ENCODE results near the gene FILIP1L.

FILIP1L gene

DNA sequence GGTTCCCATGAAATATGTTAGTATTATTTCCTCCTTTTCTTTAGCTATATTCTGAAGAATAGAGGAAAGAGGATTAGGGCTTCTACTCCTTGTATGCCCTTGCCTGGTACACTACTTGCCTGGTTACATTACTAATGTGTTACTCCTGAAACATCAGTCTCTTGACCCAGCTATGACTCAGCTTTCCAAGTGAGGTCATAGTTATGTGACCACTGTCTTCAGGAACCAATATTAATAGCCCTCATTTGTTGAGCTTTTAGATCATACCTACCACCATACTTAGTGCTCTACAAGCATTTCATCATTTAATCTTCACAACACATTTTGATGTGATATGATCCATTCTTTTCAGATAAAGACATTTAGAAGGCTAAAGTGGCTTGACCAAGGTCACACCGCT is 236.3 kb downstream of the FILIP1L start:
- DNase-seq, result no peak

DNA sequence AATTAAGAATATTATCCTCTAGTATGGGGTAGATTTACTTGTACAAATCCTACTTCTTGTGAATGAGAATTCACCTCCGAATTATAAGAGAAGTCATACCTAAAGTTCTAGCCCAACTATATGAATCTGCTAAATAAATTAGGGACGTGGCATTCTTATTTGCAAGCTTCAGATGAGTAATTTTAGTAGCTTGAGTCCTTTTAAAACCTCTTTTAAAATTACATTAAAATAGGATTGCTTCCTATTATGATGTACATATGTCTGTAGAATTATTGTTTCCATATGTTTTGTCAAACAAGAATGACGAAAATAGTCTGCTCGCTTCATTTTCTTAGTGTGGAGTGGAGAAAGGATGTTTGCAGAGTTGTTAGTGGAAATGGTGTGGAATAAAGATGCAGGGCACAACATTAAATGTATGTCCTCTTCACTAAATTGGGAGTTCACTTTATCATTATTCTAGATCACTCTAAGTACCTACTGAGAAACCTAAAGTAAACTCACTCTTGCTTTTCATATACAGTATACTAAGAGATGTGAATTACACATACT is 237.2 kb downstream of the FILIP1L start:
- no peak for DNase-seq

DNA sequence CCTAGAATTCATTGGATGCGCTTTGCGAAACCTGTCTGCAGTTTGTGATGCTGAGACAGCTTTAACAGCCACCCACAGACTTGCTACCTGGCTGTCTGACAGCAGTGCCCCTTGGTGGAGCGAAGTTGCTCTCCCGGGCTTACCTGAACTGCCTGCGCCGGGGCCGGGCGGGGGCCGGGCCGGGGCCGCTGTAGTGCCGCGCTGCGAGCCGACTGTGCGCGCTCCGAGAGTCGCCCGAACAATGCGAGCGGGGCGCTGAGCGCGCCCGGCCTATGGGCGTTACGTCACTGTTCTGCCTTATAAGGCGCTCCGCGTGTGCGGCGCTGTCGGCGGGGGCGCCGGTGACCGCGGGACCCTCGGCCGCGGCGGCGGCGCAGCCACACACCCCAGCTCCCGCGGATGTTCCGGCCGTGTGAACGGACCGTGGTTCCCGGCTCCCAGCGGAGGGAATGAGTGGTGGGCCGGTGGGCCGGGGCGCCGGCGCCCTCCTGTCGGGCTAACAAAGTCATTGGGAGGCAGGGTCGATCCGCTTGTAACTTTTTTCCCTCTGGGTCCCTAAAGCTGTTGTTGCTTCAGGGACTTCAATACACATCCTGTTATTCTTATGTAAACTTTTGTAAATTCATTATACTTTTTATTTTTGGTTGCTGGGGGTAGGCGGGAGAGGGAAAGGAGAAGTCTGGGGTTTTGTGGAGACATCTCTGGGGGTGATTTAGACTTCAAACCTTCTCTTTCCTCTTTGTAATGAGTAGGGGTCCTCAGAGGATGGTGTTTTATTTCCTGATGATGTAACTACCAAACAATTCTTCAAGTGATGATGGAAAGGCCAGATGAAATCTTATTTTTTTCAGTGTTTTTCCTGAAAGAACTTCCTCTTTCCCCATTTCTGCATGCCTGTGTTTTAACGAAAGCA is 238.1 kb downstream of the FILIP1L start:
- no peak for DNase-seq

DNA sequence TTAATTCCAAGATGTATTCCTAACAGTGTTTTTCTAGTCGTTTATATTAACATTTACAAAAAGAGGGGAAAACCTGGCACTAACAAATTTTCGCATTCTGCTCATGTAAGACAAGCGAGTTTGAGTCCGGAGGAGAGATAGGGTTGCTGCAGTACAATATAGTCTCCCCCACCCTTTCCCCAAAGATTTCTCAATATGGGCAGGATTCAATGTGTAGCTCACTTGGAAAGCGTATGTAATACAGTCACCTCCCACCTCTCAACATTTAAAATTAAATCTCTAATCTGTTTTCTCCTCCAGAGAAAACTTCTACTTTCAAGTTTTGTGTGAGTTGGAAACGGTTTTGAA is 238.7 kb downstream of the FILIP1L start:
- DNase-seq, result no peak

DNA sequence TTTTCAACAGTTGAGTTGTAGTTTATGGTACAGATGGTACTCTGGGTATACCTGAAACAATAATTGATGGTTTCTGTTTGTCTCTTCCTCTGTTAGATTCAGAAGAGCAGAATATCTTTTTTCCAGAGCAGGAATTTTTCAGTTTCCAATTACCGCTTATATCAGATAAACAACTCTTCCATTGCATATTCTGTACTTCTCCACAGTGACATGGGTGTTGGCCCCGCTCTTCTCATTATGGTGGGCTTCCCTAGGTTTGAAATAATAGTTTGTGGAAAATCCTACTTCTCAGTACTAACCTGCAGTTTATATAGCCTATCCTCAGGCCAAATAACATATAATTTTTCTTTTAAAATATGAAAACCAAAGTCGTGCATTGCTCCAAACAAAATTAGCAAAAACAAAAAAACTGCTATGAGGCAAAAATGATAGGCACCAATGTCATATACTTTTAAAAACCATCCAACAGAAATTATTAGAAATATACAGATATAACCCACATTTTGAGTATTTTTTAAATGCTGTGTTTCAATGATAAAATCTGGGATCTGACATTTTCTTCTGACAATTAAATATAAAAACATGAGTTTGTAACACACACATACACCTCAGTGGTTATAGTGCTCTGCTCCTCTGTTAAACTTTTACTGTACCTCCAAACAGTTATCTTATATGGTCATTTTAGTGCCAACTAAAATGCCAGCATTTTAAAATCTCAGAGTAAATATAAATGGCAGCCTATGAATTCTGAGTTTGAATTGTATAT is 239.9 kb downstream of the FILIP1L start:
- DNase-seq, result no peak

DNA sequence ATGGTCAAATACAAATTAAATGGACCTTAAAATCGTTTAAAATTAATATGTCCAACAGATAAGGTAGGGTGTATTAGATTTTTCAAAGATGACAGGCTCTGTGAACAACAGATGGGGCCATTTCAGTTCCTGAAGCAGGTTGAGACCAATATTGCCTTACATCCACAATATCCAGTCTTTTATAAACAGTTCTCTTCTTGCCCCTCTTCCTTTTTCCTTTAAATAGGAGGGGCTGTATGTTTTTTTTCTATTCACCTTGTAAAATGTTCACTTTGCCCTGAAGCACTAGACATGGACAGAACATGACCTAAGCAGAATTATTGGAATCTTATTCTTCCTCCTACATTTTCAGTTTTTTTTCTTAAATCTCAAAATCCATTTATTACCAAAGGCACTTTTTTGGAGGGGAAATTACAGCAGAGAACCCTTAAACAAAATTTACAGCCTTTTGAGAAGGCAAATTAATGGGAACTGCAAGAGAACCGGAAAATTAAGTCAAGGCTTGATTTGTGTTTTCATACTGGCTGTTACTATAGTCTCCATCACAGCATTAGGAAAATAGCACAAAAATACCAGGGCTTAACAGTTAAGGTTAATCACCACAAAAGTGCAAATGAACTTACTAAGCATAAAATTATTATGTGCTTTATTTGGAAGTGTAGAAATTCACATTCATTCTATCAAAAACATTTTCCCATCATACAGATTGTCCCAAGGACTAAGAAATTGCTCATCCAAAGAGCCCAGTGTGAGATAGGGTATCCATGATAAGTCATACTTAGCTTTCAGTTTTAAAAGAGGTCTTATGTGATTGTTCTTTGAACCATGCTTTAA is 240.8 kb downstream of the FILIP1L start:
- DNase-seq, result no peak

DNA sequence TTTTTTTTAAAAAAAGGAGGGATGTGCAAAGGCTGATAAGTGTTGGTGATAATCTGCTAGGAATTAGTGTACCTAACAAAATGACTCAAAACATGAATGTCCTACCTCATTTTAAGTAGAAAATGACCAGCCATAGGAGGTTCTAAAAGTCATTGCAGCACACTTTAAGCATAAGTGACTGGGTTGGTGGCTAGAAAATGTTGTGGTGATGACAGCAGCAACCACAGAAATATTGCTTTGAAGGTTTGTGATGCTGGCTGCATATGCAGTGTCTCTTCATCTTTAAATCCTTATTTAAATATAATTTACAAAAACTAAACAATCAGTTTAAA is 241.4 kb downstream of the FILIP1L start:
- DNase-seq, result no peak

DNA sequence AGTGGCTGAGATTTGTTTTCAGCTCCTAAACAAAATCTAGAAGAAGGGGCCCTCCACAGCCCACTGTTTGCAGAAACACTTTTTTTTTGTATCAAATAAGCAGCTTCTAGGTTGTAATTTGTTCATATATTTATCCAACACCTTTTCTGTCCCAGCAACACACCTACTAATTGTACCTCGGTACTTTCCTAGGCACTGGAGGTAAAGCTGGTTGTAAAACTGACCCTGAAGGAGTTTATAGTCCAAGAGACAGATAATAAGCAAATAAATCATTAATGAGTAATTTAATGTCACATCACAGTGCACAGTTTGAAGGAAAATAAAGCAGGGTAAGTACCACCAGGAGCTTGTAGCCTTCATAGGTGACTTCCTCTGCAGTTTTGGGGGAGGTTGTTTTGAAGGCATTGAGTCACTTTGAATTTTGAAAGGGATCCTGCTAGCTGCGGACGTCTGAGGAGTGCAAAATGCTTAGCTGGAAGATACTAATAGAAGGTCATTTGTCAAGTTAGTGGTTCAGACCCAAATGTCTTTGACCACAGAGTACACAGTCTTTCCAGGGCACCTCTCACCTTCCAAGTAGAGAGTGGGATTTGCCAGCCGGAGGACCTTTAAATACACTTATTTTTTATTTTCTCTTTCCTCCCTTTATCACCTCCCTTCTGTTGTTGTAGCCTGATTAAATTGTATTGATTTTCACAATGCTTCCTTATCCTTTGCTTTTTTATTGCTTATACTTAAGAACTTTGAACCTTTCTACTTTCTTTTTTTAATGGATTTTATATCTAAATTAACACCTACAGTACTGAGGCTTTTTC is 242.9 kb downstream of the FILIP1L start:
- DNase-seq, result no peak

DNA sequence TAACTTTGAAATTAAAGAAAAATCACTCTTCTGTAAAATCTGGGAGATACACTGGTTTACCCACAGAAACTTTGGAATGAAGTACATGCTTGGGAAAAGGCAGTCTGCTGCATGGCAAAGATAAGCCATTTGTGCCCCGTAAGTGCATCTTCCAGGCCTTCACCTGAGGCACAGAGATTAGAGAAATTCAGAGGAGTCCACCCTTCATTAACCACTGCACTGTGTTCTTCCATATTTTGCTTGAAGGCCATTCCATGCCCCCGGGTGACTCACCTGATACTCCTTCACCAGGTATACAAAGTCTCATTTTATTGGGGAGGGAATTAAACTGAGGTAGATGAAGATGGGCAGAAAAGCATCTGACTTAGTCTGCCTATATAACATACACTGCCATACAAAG is 243.6 kb downstream of the FILIP1L start:
- no peak for DNase-seq

DNA sequence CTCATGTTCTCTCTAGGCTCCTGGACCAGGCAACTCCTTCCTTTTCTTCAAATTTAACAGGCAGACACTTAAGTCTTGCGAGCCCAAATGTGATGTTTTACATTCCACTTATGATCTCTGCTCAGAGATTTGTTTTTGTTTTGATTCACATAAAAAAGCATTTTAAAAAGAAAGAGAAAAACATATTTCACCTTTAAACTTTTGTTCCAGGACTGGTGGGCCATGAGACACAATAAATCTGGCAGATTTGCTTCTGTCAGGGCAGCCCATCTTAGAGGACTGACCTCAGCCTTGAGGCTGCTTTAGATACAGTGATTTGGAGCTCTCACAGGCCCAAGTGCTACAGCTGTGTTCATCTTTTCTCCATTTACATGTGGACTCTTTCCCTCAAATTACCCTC is 244.7 kb downstream of the FILIP1L start:
- DNase-seq, result no peak

DNA sequence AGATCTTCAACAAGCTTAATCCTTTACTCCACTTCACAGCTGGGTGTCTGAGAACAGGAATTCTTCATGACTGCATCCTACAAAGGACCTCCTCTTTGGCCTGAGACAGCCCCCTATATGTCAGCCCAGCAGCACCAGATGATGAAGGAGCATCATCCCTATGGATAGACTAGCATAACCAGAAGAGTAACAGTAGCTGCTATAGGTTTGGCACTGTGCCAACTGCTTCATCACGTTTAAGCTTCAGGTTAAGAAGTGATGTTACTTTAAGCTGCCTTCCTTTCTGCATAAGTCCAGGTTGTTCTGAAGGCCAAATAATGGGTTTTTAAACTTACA is 246.0 kb downstream of the FILIP1L start:
- DNase-seq, result peak; percentile 14

DNA sequence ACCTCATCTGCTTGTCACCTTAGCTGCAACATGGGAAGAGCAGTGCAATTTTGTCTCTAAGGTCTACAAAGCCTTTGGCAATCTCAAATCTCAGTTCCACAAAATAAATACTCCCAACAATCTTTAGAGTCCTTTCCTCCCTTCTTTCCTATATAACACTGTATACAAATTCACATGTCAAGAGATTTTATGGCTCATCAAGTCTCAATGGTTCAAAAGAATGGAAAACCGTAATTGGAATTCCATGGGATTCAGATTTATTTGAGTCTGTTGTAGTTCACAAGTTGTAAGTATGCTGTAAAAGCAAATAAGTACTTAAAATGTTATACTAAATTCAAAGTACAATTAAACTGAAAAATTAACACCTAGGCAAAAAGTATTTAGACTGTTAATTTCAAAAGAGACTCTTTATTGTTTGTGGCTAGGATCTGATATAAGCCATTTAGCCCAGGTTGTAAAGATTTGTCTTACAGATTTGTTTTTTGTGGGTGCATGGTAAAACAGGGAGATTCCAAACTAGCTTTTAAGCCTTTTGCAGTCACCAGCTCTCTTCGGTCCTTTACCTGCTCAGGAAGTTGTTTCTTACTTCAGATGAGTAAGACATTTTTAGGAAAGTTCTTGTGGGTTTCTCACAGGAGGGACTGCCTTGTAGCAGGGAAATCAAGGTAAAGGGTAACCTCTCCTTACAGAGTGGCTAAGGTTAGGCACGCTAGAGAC is 246.5 kb downstream of the FILIP1L start:
- DNase-seq, result no peak

DNA sequence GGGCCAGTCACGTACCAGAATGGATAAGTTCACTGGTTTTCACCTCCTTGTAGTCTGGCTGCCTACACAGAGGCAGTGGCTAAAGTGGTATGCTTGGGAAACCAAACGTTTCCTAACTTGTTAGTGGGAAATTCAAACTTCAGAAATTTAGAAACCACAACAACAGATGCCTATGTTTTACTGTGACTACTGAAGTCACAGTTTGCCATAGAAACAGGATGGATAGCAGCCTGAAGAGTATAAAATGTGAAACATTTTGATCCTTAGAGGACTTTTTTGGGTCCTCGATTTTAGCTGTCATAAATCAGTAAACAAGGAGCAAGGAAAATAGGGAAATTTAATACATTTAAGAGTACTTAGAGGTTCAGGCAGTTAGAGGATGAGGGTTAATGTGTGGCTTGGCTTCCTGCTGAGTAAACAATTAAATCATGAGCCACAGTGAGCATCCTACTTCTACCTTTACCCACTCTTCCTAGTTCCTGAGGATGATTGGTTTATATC is 248.0 kb downstream of the FILIP1L start:
- DNase-seq, result no peak

DNA sequence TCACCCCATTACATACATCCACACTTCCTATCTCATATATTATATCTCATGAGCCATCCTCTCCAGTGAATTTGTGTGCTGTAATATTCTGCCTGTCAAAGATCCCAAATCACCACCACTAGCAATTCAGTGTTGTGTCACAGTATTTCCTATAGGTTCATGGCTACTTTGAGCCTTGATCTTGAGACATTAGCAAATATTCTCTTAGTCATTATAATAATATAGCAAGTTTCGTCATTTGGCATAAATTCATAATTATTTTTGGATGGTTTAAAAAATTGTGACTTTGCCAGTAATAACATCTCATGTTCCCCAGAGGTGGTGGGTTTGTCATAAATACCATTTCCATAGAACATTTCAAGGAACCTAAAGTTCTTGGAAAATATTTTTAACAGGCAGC is 249.0 kb downstream of the FILIP1L start:
- DNase-seq, result no peak

DNA sequence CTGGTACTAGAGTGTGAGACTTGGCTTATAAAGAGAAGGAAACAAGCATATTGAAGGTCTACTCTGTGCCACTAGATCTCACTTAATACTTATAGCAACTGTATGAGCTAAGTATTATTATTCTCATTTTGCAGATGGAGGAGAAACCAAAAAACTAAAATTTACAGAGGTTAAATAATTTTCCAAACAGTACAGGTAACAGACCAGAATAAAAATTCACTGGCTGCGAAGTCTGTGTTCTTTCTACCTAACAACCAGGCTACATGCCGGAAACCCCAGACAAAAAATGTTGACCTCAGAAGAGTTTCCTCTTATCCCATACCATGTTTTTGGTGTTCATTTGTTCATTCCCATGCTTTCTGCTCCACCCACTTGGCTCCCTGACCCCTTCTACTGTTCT is 250.0 kb downstream of the FILIP1L start:
- DNase-seq, result no peak

DNA sequence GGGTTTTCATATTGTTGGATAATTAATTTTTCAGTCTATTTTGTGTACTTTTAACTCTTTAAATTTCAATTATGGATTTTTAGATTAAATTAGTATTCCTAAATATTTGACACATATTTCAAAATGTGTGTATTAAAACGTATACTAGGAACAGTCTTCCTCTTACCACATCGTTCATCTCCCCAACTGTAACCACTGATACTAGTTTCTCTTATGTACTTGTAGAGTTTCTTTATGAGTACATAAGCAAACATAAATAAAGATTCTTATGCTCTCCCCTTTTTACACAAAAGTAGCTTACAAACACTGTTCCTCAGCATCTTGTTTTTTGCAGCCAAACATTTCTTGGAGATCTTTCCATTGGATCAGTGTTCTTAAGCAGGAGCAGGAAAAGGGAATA is 250.7 kb downstream of the FILIP1L start:
- no peak for DNase-seq

DNA sequence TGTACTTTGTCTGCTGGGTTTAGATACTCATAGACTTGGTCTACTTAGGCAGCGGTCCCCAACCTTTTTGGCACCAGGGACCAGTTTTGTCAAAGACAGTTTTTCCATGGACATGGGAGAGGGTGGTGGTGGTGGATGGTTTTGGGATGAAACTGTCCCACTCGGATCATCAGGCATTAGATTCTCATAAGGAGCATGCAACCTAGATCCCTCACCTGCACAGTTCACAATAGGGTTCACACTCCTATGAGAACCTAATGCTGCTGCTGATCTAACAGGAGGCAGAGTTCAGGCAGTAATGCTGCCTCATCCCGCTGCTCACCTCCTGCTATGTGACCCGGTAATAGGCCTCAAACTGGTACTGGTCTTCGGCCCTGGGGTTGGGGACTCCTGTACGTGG is 251.3 kb downstream of the FILIP1L start:
- DNase-seq, result no peak

DNA sequence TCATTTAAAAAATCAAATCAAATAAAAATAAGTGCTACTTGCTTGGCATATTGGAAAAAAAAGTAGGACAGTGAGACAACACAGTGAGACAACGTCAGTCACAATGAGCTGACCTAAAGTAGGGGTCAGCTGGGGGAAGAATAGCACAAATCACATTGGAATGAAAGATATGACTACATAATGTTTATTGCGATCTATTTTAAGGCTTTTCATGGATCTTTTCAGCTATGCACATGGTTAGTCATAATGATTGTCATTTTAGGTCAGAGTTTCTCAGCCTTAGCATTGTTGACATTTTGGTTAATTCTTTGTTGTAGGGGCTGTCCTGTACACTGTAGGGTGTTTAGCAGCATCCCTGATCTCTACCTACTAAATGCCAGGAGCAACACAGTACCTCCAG is 252.1 kb downstream of the FILIP1L start:
- no peak for DNase-seq

DNA sequence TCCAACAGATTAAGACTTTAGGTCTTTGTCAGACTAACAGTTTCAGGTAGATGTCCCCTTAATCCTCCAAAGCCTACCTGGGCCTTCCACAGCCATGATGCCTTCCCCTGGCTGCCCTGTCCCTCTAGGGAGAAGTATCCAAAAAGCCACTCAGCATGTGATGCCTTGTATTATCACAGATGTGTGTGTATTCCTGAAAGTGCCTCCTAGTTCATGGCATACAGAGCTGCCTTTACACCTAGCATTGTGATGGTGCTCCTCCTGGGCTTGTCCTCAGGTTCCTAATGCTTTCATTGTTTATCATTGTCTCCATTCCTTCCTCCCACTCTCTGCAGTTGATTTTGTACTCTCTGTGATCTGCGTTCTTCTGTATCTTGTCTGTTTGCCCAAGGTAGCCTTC is 253.1 kb downstream of the FILIP1L start:
- DNase-seq, result no peak

DNA sequence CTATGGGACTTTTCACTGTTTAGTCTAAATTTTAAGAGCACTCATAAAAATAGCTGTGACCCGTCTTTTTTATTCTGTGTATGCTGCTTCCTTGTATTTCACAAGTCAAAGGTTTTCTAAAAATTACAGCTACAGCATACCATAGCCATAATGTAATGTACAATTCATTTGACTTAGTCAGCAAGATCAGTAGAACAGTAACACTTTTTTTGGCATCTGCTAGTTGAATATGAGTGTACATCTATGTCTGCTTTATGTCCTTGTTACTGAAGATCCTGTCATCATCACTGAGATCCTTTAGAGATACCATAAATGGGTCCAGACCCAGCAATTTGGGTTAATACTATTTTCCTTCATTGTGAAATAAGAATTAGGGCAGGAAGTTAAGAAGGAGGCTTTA is 254.5 kb downstream of the FILIP1L start:
- DNase-seq, result no peak

DNA sequence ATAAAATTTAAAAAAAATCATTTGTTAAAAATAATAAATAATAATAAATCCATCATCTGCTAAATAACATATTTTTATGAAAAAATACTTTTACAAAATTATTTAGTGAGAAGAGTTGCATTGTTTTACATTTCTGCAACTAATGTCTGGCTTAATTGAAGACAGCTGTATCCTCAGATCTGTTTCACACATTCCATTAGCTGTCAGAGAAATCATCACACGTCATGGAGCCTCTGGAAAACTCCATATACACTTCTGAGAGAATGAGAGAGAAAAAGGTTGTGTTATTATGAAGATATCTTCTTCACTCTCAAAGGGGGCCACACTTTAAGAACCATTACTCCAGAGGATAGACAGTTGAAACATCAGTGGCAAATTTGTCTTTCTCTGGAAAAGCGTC is 255.8 kb downstream of the FILIP1L start:
- DNase-seq, result no peak

DNA sequence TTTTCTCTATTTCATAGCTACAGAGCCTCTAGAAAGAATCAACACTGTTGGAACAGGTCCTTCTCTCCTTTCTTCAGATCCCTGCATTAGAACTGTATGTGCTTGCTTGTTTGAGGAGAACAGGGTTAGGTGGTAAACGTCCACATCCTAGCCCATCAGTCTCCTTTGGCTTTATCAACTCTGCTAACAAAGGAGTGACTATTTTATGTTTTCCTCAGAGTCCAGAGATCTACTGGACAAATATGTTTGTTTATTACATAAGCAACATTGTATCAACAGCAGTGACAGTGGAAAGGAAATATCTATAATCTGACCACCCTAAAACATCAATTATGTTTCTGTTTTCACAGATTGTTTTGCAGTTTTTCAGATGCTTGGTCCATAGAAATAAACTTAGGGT is 257.0 kb downstream of the FILIP1L start:
- DNase-seq, result no peak
